Effector CD4-positive, alpha-beta T cell (primary cell): Measurements from ENCODE around the gene RNF213.
"Not testable (repeated sequence)": the region's sequence is repeated elsewhere in the genome, so short reads cannot be mapped to it uniquely, and the experiment has no call there.

Source experiments
- DNase-seq: peaks from one replicate; pipeline ENCODE4 v3.0.0-alpha.2; 2020

The RNF213 gene

DNA sequence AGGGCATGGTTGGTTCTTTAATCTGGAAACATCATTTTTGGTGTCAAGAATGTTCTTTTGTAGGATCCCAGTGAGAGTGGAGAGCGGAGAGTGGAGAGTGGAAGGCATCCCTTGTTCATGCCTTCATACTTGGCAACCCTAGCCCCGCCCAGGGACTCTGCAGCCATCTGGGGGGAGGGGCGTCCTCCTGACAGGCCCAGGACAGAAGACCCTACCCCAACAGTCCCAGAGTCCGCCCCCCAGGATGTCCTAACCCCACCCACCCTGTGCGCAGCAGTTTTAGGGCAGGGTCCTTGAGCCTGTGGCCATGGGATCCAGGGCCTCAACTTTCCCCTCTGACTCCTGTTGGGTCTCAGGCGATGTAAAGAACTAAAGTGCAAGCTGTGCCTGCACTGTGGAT lies 36.0 kb upstream of the RNF213 start:
- DNase-seq, result no peak

DNA sequence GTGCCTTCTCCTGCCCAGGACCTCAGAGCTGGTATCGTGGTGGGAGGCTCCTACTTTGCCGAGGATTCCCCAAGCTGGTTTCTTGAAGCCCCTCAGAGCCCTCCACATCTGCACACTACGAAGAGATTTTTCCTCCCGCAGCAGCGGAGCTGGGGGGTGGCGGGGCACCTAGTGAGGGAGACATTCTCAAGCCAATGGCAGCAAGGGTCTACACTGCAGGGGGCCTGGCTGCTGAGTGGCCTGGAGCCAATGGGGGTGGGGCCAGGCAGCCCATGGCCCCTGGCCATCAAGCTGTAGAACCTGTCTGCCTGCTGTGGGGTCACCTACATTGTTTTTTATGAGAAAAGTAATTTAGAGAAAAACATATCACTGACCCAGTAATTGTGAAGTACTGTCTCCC lies 35.4 kb upstream of the RNF213 start:
- no peak for DNase-seq

GRCh38 chr17:80227156-80227555 lies 33.5 kb upstream of the RNF213 start:
- DNase-seq, result no peak

- DNase-seq, result no peak
Measured at GRCh38 chr17:80227666-80228065, 33.0 kb upstream of the RNF213 start.

DNA sequence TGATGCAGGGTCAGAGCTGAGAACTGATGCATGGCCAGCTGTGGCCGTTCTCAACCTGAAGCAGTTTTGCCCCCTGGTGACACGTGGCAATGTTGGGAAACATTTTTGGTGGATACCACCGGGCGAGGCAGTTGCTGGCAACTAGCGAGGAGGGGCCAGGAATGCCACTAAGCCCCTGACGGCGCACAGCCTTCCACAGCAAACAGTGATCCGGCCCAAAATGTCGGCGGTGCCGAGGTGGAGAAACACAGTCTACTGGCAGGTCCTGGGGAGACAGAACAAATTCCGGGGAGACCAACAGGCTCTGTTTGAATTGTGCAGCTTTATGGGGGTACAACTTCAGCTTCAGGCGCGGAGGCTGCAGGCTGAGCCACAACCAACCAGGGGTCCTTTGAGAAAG lies 32.2 kb upstream of the RNF213 start:
- no peak for DNase-seq

DNA sequence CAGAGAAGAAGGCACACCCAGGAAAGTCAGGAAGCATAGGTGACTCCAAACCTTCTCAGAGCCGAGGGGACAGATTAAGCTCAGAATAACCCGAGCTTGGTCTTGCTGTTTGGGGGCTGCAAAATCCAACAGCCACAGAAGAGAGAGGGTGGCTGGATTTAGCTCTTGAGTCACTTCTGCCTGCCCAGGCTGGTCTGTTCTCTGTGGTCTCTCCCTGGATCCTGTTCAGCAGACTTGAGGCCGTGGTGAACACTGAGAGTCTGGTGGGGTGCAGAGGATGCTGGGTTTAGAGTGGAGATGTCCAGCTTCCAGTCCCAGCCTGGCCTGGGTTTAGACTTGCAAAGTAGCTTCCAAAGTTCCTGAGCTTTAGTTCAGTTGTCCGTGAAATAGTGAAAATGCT lies 31.6 kb upstream of the RNF213 start:
- DNase-seq, result no peak

DNA sequence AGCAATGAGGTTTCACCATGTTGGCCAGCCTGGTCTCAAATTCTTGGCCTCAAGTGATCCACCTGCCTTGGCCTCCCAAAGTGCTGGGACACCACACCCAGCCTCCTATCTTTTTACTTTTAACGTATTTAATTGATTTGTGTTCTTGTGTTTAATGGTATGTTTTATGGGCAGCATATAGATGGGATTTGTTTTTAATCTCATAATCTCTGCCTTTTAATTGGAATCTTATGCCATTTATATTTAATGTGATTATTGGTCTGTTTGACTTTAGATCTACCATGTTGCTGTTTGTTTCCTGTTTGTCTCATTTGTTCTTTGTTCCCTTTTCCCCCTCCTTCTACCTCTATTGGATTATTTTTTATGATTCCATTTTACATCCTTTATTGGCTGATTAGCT lies 28.2 kb upstream of the RNF213 start:
- DNase-seq, result no peak

GRCh38 chr17:80233202-80233601 lies 27.4 kb upstream of the RNF213 start:
- DNase-seq, result no peak

DNA sequence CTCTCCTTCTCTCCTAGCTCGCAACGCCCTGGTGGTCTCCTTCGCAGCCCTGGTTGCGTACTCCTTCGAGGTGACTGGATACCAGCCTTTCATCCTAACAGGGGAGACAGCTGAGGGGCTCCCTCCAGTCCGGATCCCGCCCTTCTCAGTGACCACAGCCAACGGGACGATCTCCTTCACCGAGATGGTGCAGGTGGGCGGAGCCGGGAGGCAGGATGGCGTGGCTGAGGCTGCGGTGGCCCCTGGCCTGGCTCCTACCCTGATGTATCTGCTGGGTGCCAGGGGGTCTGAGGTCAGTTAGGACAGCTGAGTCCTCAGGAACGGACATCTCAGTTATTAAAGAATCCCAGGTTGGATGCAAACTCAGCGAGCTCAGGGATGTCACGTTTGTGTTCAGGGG lies 23.7 kb upstream of the RNF213 start:
- DNase-seq, result no peak

GRCh38 chr17:80237386-80237785 lies 23.3 kb upstream of the RNF213 start:
- DNase-seq, result no peak

DNA sequence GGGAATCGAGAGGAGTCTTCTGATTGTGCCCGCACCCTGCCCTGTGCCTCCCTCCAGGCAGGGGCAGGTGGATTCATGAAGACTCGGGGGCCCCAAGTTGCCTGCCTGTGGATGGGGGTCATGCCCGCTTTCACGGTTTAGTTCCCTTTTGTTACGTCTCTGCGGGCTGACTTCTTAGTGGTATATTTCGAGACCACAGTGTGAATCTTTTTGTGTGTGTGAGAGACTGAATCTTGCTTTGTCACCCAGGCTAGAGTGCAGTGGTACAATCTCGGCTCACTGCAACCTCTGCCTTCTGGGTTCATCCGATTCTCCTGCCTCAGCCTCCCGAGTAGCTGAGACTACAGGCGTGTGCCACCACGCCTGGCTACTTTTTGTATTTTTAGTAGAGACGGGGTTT lies 18.1 kb upstream of the RNF213 start:
- DNase-seq, result no peak

GRCh38 chr17:80243526-80244433 lies 16.9 kb upstream of the RNF213 start:
- no peak for DNase-seq

DNA sequence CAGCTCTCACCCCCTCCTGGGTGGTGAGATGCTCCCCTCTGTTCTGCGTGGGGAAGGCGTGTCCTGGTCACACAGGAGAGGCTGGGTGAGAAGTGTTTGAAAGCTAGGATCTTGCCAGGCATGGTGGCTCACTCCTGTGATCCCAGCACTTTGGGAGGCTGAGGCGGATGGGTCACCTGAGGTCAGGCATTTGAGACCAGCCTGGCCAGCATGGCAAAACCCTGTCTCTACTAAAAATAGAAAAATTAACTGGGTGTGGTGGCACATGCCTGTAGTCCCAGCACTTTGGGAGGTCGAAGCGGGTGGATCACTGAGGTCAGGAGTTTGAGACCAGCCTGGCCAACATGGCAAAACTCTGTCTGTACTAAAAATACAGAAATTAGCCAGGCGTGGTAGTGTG lies 16.2 kb upstream of the RNF213 start:
- not testable (repeated sequence) for DNase-seq

DNA sequence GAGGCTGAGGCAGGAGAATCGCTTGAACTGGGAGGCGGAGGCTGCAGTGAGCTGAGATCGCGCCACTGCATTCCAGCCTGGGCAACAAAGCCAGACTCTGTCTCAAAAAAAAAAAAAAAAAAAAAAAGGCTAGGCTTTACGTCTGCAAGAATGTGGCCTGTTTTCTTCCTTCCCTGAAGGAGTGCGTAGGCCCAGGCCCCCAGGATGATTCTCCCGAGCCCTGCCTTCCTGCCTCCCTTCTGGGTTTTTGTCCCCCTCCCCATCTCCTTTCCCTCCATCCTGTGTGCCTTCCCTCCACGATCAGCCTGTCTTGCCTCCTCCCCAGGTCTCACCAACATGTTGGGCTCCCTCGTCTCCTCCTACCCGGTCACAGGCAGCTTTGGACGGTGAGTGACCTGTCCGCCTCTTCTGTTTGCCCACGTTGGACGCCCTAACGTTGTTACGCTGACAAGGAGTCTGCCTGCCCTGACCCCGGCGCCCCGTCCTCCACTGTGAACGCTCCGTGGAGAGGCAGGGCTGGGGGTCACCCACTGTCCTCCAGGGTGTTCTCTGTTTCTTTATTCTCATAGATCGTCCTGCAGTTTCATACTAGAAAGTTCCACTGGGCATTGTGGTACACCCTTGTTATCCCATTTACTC lies 15.7 kb upstream of the RNF213 start:
- no peak for DNase-seq

- no peak for DNase-seq
Measured at GRCh38 chr17:80245566-80246265, 14.9 kb upstream of the RNF213 start.

GRCh38 chr17:80246266-80246681 lies 14.4 kb upstream of the RNF213 start:
- no peak for DNase-seq

- DNase-seq, result no peak
Measured at GRCh38 chr17:80246726-80247125, 13.9 kb upstream of the RNF213 start.

DNA sequence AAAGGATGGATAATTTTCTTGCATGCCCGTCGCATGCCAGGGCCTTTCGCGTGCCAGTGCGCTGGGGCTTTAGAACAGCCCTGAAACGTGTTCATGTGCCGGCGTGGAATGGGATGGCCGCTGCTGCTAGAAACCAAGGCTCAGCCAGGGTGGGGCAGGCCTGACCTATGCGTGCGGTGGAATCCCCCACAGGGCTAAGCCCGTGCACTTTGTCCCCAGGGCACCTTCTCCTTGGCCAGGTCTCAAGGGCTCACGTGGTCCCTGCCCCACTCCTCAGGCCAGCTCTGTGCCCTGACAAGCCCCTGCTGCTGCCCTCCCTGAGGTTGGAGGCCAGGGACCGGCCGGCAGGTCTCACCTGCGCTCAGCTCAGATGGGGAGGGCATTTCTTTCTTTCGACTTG lies 13.1 kb upstream of the RNF213 start:
- no peak for DNase-seq

DNA sequence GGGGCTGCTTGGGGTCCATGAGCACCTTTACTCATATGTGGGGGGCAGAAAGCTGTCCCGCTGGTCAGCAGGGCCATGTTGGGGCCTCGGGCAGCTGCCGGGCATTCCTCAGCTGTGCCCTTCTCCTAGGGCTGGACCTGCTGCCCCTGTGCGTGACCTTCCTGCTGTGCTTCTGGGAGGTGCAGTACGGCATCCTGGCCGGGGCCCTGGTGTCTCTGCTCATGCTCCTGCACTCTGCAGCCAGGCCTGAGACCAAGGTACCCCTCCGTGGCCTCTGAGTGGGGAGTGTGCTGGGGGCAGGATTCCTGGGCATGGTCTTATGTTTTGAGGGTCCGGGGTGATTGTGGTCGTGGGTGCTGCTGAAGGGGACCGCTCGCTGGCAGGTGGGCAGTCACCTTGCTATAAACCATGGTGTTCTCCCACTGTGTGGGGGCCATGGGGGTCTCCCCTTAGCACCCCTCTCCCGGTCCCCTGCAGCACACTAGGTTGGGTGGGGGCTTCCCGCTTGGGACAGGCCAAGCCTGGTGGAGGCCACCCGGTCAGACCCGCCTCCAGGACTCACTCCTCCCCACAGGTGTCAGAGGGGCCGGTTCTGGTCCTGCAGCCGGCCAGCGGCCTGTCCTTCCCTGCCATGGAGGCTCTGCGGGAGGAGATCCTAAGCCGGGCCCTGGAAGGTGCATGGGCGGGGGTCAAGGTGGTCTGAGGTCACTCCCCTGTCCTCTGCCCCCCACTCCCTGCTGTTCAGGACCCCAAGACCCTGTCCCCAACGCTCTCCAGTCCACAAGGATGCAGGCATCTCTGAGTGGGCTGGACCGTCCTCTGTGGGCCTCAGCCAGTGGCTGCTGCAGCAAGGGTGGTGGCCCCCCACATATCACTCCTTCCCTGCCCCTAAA lies 12.4 kb upstream of the RNF213 start:
- DNase-seq, result no peak

- no peak for DNase-seq
Measured at GRCh38 chr17:80248894-80249710, 11.6 kb upstream of the RNF213 start.

DNA sequence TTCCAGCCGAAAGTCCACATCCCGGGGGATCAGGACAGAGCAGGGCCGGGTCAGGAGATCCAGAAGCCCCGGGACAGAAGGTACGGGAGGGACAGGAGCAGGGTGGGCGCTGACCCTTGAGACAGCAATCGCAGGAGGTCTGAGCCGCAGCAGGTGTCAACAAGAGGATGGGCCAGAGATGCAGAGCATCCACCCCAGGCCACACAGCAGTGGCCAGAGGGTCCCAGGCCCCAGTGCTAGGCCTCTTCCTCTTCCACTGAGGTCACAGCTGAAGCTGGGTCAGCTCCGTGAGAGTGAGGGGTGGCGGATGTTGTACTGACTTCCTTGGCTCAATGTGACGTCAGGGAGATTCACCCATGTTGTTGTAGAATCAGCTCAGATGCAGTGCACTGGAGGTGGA lies 8.7 kb upstream of the RNF213 start:
- DNase-seq, result no peak

DNA sequence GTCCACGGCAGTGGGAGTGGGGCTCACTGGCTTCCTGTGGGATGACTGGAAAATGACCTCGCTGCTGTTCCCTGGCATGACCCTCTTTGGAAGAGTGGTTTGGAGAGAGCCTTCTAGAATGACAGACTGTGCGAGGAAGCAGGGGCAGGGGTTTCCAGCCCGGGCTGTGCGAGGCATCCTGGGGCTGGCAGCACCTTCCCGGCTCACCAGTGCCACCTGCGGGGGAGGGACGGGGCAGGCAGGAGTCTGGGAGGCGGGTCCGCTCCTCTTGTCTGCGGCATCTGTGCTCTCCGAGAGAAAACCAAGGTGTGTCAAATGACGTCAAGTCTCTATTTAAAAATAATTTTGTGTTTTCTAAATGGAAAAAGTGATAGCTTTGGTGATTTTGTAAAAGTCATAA lies 7.8 kb upstream of the RNF213 start:
- DNase-seq, result peak; percentile 80
